Dendritic cell treated with granulocyte-macrophage colony-stimulating factor and Interleukin-4, amounts not matched to agents 40 ng/mL and 50 ng/mL, for 4 days (primary cell): Measurements from ENCODE around the gene MPLKIP.

Experiments used
- H3K27ac Mint-ChIP-seq: one replicate; pipeline ENCODE4 v1.8.0; 2022; ENCODE audit warnings: mild to moderate bottlenecking, mixed read lengths
- H3K27me3 Mint-ChIP-seq: one replicate; pipeline ENCODE4 v1.8.0; 2022; ENCODE audit warnings: mild to moderate bottlenecking, mixed read lengths
- H3K36me3 Mint-ChIP-seq: one replicate; pipeline ENCODE4 v1.8.0; 2022; ENCODE audit warnings: low read depth, mixed read lengths
- H3K4me1 Mint-ChIP-seq: one replicate; pipeline ENCODE4 v1.8.0; 2022; ENCODE audit warnings: low read depth, mixed read lengths
- H3K4me3 Mint-ChIP-seq: one replicate; pipeline ENCODE4 v1.8.0; 2022; ENCODE audit warnings: mild to moderate bottlenecking, moderate library complexity, mixed read lengths
- H3K9me3 Mint-ChIP-seq: one replicate; pipeline ENCODE4 v1.8.0; 2022; ENCODE audit warnings: mixed read lengths
- intact Hi-C: fragments of 100-400 bp; cut with micrococcal nuclease; formaldehyde crosslinking; loops from one replicate; pipeline ENCODE4 v1.15.0; 2022

MPLKIP gene

DNA sequence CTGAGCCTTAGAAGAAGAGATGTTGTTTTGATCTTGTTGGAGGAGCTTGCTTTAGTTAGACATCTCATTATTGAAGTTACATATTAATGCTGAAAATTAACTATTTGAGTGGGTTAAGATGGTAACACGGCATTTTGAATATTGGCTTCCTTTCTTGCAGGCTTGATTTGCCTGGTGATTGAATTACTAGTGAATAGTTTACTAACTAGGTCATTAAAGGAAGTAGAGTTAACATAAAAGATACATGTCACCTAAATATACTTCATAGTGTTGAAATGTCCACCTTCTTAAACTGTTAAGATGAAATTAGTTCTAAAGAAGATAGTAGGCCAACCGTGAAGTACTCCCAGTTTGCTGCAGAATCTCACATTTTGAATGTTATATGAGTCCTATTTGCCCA lies 18.5 kb downstream of the MPLKIP start:
- H3K4me1 Mint-ChIP-seq = no peaks in the 10 kb centered on the region
- H3K27ac Mint-ChIP-seq = no peak overlapping the region
- no peaks in the 10 kb centered on the region for H3K9me3 Mint-ChIP-seq
- H3K36me3 Mint-ChIP-seq = no peaks in the 10 kb centered on the region
- intact Hi-C loops = no loop called here
- no peak overlapping the region for H3K4me3 Mint-ChIP-seq
- H3K27me3 Mint-ChIP-seq = no peaks in the 10 kb centered on the region

DNA sequence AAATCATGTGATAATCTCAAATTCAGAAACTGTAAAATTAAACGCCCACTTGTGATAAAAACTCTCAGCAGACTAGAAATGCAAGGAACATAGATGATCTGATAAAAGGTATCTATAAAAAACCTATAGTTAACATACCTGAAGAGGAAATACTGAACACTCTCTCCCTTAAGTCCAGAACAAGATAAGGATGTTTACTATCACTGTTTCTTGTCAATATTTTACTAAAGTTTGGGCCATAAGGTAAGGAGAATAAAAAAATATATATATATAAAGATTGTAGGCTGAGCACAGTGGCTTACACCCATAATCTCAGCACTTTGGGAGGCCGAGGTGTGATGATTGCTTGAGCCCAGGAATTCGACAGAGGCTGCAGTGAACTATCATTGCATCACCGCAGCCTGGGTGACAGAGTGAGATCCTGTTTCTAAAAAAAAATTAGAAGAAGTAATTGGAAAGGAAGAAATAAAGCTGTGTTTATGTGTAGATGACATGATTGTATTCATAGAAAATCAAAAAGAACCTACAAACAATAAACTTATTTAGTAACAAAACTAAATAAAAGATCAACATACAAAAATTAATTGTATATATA lies 28.4 kb downstream of the MPLKIP start:
- Mint-ChIP-seq H3K4me1 (peaks cover 7% of the 10 kb centered on the region), H3K27me3 (no peaks in the 10 kb centered on the region), H3K9me3 (no peaks in the 10 kb centered on the region), H3K27ac (no peak overlapping the region), H3K4me3 (no peak overlapping the region), H3K36me3 (no peaks in the 10 kb centered on the region)
- intact Hi-C loops = no loop called here

DNA sequence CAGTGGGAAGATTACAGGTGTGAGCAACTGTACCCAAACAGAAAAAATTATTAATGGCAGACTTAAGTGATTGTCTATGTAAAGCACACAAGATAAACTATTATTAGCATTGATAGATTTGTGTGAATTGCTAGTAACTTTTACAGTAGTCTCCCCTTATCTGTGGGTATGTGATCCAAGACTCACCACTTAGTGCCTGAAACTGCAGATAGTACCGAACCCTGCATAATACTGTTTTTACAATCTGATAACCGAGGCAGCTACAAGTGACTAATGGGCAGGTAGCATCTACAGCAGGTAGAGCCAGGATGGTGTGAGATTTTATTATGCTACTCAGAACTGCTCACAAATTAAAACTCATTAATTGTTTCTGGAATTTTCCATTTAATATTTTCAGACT lies 31.5 kb downstream of the MPLKIP start:
- H3K4me1 Mint-ChIP-seq = peaks cover 7% of the 10 kb centered on the region
- peaks cover under 1% of the 10 kb centered on the region for H3K36me3 Mint-ChIP-seq
- H3K27ac Mint-ChIP-seq = no peak overlapping the region
- no peak overlapping the region for H3K4me3 Mint-ChIP-seq
- no peaks in the 10 kb centered on the region for H3K9me3 Mint-ChIP-seq
- H3K27me3 Mint-ChIP-seq = no peaks in the 10 kb centered on the region
- intact Hi-C loops = no loop called here

DNA sequence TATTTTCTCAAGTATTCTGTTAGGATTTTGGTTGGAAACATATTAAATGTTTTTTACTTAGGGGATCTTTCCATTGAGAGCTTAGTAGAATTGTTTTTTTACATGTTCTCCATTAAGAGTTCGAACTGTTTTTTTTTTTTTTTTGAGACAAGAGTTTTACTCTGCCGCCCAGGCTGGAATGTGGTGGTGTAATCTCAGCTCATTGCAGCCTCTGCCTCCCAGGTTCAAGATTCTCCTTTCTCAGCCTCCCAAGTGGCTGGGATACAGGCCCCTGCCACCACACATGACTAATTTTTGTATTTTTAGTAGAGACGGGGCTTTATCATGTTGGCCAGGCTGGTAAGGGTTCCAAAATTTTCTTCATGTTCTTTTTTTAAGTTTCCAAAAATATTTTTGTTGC lies 33.2 kb downstream of the MPLKIP start:
- peaks cover 9% of the 10 kb centered on the region for H3K36me3 Mint-ChIP-seq
- no peak overlapping the region for H3K27ac Mint-ChIP-seq
- no peak overlapping the region for H3K4me3 Mint-ChIP-seq
- intact Hi-C loops = no loop called here
- H3K9me3 Mint-ChIP-seq = no peaks in the 10 kb centered on the region
- no peaks in the 10 kb centered on the region for H3K27me3 Mint-ChIP-seq
- peaks cover 7% of the 10 kb centered on the region for H3K4me1 Mint-ChIP-seq

DNA sequence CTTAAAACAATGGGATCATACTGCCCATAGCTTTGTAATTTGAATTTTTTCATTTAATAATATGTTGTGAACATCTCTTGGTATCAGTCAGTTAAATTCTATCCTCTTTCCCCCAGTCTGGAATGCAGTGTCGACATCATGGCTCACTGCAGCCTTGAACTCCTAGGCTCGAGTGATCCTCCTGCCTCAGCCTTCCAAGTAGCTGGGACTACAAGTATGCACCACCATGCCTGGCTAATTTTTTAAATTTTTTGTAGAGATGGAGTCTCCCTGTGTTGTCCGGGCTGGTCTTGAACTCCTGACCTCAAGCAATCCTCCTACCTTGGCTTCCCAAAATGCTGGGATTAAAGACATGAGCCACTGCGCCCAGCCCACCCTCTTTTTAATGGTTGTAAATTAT lies 34.6 kb downstream of the MPLKIP start:
- Mint-ChIP-seq H3K27me3 (no peaks in the 10 kb centered on the region), H3K9me3 (no peaks in the 10 kb centered on the region), H3K36me3 (peaks cover 23% of the 10 kb centered on the region), H3K4me1 (no peaks in the 10 kb centered on the region), H3K27ac (no peak overlapping the region), H3K4me3 (no peak overlapping the region)
- intact Hi-C loops = no loop called here

DNA sequence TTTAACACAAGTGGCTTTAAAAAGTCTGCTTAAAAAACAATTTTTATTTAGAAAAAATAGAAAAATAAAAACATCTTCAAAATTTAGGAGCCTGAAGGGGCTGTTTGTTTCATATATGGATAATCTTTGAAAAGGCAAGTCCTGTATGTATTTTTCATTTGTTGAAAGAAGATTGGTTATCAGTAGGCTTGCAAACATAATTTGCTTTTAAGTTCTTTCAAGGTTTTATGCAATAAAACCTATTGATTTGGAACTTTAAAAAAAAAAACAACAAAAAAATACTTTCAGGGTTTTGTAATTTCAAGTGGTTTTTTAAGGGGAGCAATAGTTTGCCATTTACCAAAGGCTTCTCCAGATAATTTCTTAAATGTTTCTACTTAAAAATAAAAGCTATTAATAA lies 35.6 kb downstream of the MPLKIP start:
- H3K27me3 Mint-ChIP-seq = no peaks in the 10 kb centered on the region
- peaks cover 33% of the 10 kb centered on the region for H3K36me3 Mint-ChIP-seq

DNA sequence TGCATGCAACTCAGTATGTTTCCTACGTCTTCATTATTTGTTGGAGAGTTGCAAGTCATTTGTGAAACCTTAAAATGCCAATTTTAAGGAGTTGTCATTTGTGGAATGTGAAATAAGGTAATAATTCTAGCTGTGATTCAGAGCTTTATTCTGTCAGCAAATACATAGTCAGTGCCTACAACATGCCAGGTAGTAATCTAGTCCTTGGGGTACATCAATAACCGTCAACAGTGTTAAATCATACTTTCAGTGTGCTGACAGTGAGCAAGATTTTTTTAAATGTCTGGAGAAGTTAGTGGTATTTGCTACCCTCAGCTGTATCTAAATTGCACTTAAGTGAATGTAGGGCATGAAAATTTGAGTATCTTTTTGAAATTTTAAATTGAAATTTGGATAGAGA lies 36.7 kb downstream of the MPLKIP start:
- no peak overlapping the region for H3K27ac Mint-ChIP-seq
- H3K4me3 Mint-ChIP-seq = no peak overlapping the region
- no peaks in the 10 kb centered on the region for H3K27me3 Mint-ChIP-seq
- intact Hi-C loops = no loop called here
- H3K4me1 Mint-ChIP-seq = no peaks in the 10 kb centered on the region
- H3K36me3 Mint-ChIP-seq = peaks cover 44% of the 10 kb centered on the region
- H3K9me3 Mint-ChIP-seq = no peaks in the 10 kb centered on the region

More for the DNA sequence above, 35.6 kb downstream of the MPLKIP start:
- H3K9me3 Mint-ChIP-seq = no peaks in the 10 kb centered on the region
- intact Hi-C loops = no loop called here
- H3K27ac Mint-ChIP-seq = no peak overlapping the region
- H3K4me1 Mint-ChIP-seq = no peaks in the 10 kb centered on the region
- no peak overlapping the region for H3K4me3 Mint-ChIP-seq

DNA sequence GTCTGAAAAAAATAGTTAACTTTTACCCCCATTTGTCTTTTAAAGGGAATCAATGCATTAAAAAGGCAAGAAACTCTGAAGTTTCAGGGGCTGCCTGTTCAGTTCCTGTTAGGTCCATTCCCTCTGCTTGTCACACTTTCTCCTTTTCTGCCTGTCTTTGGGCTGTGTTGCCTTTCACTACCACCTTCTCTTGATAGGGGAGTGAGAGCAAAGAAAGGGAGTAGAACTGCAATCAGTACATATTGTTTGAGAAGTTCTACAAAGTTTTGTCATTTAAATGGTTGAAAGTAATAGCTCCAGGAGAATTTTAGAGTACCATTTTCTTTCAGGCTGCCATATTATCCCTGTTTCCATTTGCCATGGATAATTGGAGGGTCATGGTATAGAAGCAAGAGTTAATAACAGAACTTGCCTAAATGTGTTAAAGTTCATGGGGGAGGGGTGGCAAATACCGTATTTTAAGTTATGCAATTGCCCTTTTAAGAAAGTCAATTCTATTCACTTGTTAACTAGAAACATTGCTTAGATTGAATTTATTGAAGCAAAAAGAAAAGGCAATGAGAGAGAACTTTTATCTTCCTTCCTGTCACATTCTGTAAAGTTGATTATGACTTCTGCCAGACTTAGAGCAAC lies 38.6 kb downstream of the MPLKIP start:
- Mint-ChIP-seq H3K27ac (no peak overlapping the region), H3K9me3 (no peaks in the 10 kb centered on the region), H3K4me3 (no peak overlapping the region), H3K27me3 (no peaks in the 10 kb centered on the region), H3K36me3 (peaks cover 59% of the 10 kb centered on the region), H3K4me1 (no peaks in the 10 kb centered on the region)
- intact Hi-C loops = no loop called here

DNA sequence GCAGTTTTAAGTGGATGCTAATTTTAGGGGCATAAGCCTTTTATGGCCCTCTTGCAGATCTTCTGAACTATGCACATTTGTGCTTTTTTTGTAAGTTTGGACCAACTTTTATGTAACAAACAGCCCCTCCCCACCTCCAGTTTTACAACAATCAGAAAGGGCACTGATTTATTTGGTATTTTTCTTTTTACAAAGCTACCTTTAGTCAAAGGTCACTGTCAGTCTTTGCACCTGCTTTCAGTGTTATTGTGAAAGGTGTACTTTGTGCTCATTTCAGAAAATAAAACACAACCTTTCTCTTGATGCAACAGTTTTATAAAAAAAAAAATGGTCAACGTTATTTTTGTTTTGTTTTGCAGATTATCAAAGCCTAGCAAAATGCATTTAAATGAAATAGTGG lies 39.2 kb downstream of the MPLKIP start:
- H3K4me3 Mint-ChIP-seq = no peak overlapping the region
- H3K27ac Mint-ChIP-seq = no peak overlapping the region
- peaks cover 65% of the 10 kb centered on the region for H3K36me3 Mint-ChIP-seq
- H3K27me3 Mint-ChIP-seq = no peaks in the 10 kb centered on the region
- no peaks in the 10 kb centered on the region for H3K4me1 Mint-ChIP-seq
- no peaks in the 10 kb centered on the region for H3K9me3 Mint-ChIP-seq
- intact Hi-C loops = no loop called here

DNA sequence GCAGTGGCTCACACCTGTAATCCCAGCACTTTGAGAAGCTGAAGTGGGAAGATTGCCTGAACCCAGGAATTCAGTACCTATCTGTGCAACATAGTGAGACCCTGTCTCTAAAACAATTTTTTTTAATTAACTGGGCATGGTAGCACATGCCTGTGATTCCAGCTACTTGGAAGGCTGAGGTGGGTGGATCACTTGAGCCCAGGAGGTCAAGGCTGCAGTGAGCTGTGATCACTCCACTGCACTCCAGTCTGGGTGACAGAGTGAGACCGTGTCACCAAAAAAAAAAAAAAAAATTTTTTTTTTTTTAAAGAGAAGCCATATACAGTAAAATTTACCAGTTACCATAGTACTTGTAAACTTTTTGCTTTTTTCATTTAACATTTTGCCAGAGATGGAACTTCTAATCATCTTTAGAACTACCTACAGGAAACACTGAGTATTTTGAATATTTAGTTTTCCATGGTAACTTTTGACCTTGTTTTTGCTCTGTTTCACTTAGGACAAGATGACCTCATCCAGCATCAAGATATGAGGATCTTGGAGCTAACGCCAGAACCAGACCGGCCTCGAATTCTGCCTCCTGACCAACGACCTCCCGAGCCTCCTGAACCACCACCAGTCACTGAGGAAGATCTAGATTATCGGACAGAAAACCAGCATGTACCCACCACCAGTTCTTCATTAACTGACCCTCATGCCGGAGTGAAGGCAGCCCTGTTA lies 40.6 kb downstream of the MPLKIP start:
- Mint-ChIP-seq H3K27ac (no peak overlapping the region), H3K9me3 (no peaks in the 10 kb centered on the region), H3K27me3 (no peaks in the 10 kb centered on the region), H3K36me3 (peaks cover 79% of the 10 kb centered on the region), H3K4me3 (no peak overlapping the region), H3K4me1 (no peaks in the 10 kb centered on the region)
- intact Hi-C loops = no loop called here

DNA sequence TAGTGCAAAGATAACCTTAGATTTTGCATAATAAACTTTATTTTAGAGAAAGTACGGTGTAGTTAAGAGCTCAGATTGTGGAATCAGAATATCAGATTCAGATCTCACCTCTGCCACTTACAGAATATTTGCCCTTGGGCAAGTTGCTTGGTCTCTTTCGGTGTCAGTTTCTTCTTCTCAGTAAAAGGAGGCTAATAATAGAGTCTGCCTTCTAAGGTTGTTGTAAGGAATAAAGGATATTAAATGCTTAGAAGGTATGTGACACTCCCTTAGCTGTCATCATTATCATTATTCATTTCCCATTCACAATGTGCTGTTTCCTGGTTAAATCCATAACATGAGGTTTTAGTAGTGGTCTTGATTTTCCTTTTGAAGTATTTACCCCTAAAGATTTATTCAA lies 42.2 kb downstream of the MPLKIP start:
- intact Hi-C loops = no loop called here
- Mint-ChIP-seq H3K4me3 (no peak overlapping the region), H3K36me3 (peaks cover 89% of the 10 kb centered on the region), H3K4me1 (no peaks in the 10 kb centered on the region), H3K27ac (no peak overlapping the region), H3K27me3 (no peaks in the 10 kb centered on the region), H3K9me3 (no peaks in the 10 kb centered on the region)

DNA sequence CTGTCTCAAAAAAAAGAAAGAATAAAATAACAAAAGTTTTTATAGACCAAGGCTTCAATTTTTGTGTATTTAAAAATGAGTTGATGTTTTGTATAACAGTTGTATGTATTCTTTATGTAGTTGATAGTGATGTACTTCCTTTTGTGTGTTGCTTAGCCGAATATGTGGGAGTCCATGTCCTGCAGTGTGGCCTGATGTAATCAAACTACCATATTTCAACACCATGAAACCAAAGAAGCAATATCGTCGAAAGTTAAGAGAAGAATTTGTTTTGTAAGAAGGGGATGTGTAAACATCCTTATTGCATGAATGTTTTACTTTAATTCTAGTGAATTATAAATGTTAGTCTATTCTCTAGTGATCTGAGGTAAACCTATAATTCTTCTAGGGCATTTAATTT lies 56.6 kb downstream of the MPLKIP start:
- intact Hi-C loops = no loop called here
- Mint-ChIP-seq H3K4me1 (peaks cover 5% of the 10 kb centered on the region), H3K9me3 (no peaks in the 10 kb centered on the region), H3K36me3 (peaks cover 2% of the 10 kb centered on the region), H3K27me3 (no peaks in the 10 kb centered on the region), H3K4me3 (no peak overlapping the region), H3K27ac (no peak overlapping the region)
